Endodermal cell (in vitro differentiated cells): ENCODE measurements around the gene ELAC2. TPM values are rescaled to one million over a fixed set of nuclear protein-coding genes. Genes with fewer than 3 reads are reported as not detected.

ENCODE experiments used
- DNase-seq: peaks from one replicate; pipeline ENCODE4 v3.0.0-alpha.2; 2017
- H3K27ac ChIP-seq: 2 replicates; pipeline ENCODE4 v1.5.1; 2013; ENCODE audit warnings: mild to moderate bottlenecking, low read depth, low read length, moderate library complexity
- H3K27me3 ChIP-seq: 2 replicates; pipeline ENCODE4 v1.6.1; 2013; ENCODE audit warnings: mild to moderate bottlenecking, low read length, moderate library complexity; ENCODE audit not compliant: insufficient read depth, control insufficient read depth, poor library complexity, severe bottlenecking
- H3K36me3 ChIP-seq: 2 replicates; pipeline ENCODE4 v1.7.0; 2013; ENCODE audit warnings: mild to moderate bottlenecking, low read length, moderate library complexity; ENCODE audit not compliant: control insufficient read depth, insufficient read depth
- H3K4me1 ChIP-seq: one replicate; pipeline ENCODE4 v1.7.0; 2013; ENCODE audit warnings: low read length; ENCODE audit not compliant: control insufficient read depth, insufficient read depth
- H3K4me3 ChIP-seq: 2 replicates; pipeline ENCODE4 v1.5.1; 2013; ENCODE audit warnings: mild to moderate bottlenecking, low read length, moderate library complexity
- H3K9ac ChIP-seq: 2 replicates; pipeline ENCODE4 v1.6.1; 2013; ENCODE audit warnings: mild to moderate bottlenecking, low read length, moderate library complexity; ENCODE audit not compliant: poor library complexity, severe bottlenecking; ENCODE audit errors: extremely low read depth
- H3K9me3 ChIP-seq: 2 replicates; pipeline ENCODE4 v1.6.1; 2013; ENCODE audit warnings: mild to moderate bottlenecking, low read length, moderate library complexity; ENCODE audit not compliant: control insufficient read depth
- H3K27ac Mint-ChIP-seq: 2 replicates; pipeline ENCODE4 v1.8.0; 2020; ENCODE audit warnings: mixed read lengths
- H3K27me3 Mint-ChIP-seq: 2 replicates; pipeline ENCODE4 v1.8.0; 2021; ENCODE audit warnings: mild to moderate bottlenecking, mixed read lengths; ENCODE audit not compliant: insufficient read depth
- H3K36me3 Mint-ChIP-seq: 2 replicates; pipeline ENCODE4 v1.8.0; 2020; ENCODE audit warnings: low read depth, mixed read lengths
- H3K4me1 Mint-ChIP-seq: 2 replicates; pipeline ENCODE4 v1.8.0; 2020; ENCODE audit warnings: mixed read lengths
- H3K4me3 Mint-ChIP-seq: 2 replicates; pipeline ENCODE4 v1.8.0; 2020; ENCODE audit warnings: mild to moderate bottlenecking, moderate library complexity, mixed read lengths
- H3K9me3 Mint-ChIP-seq: 2 replicates; pipeline ENCODE4 v1.8.0; 2020; ENCODE audit warnings: mild to moderate bottlenecking, mixed read lengths
- whole genome bisulfite sequencing, 2 experiments: methylation state at CpG; one replicate each; pipeline versions ENCODE4 v1.1.5 to v1.1.7; 2013; ENCODE audit warnings: missing lambda C conversion rate in 2 of 2, mixed read lengths in 1 of 2; ENCODE audit not compliant: insufficient coverage in 1 of 2, insufficient read length in 1 of 2; 5-methylcytosine and 5-hydroxymethylcytosine counted together
- total RNA-seq, 2 donors: library from RNA; stranded (reverse); fragmentation: NEBNext Ultra II Directional in 1 of 2; extraction: Animal tissue kit (Norgen Biotek cat#: 25700) in 1 of 2; gene quantifications; 2 replicates in 1 of 2; 3 replicates in 1 of 2; pipeline ENCODE4 v1.2.1, GENCODE V29; 2021
- TF ChIP-seq, protein P1 (sequence below): fragments of 200-600 bp; sonication (generic); conservative IDR thresholded peaks from 2 replicates; pipeline ENCODE4 v1.5.0; 2021; ENCODE audit warnings: antibody characterized with exemption, mild to moderate bottlenecking

The ELAC2 gene
- total RNA-seq, 2 donors from 2014 or later, result 66.8 to 77.1 TPM

DNA sequence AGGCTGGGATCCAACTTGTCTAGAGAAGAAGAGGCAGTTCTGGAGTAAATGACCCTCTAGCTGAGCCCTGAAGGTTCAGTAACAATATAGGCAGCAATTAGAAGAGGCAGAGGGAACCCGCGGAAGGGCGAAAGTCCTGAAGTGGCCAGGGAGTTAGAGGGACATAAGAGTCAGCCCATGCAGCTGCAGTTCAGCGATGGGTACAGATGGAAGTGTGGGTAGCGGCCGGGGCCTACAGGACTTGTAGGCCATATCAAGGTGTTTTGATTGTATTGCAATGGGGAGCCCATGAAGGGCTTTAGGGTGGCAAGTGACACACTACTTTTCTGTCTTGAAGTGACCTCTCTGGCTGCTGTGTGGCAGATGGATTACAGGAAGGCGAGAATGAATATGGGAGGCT lies 3.0 kb downstream of the ELAC2 start:
- Histone ChIP-seq H3K27me3 (no peaks in the 10 kb centered on the region), H3K9me3 (no peaks in the 10 kb centered on the region), H3K4me3 (no peak overlapping the region), H3K4me1 (no peaks in the 10 kb centered on the region), H3K36me3 (peaks cover 66% of the 10 kb centered on the region), H3K27ac (no peak overlapping the region), H3K9ac (no peak overlapping the region)
- TF ChIP-seq, protein P1, sequence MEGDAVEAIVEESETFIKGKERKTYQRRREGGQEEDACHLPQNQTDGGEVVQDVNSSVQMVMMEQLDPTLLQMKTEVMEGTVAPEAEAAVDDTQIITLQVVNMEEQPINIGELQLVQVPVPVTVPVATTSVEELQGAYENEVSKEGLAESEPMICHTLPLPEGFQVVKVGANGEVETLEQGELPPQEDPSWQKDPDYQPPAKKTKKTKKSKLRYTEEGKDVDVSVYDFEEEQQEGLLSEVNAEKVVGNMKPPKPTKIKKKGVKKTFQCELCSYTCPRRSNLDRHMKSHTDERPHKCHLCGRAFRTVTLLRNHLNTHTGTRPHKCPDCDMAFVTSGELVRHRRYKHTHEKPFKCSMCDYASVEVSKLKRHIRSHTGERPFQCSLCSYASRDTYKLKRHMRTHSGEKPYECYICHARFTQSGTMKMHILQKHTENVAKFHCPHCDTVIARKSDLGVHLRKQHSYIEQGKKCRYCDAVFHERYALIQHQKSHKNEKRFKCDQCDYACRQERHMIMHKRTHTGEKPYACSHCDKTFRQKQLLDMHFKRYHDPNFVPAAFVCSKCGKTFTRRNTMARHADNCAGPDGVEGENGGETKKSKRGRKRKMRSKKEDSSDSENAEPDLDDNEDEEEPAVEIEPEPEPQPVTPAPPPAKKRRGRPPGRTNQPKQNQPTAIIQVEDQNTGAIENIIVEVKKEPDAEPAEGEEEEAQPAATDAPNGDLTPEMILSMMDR, result no peak
- H3K4me1 Mint-ChIP-seq, result peaks cover 6% of the 10 kb centered on the region
- no peaks in the 10 kb centered on the region for H3K9me3 Mint-ChIP-seq
- H3K27me3 Mint-ChIP-seq, result no peaks in the 10 kb centered on the region
- DNase-seq, result no peak
- 97 to 100% methylated on average over 5 to 7 of the region's 7 CpGs for WGBS, 2 experiments
- H3K36me3 Mint-ChIP-seq, result peaks cover 69% of the 10 kb centered on the region
- H3K27ac Mint-ChIP-seq, result no peak overlapping the region
- H3K4me3 Mint-ChIP-seq, result no peak overlapping the region

DNA sequence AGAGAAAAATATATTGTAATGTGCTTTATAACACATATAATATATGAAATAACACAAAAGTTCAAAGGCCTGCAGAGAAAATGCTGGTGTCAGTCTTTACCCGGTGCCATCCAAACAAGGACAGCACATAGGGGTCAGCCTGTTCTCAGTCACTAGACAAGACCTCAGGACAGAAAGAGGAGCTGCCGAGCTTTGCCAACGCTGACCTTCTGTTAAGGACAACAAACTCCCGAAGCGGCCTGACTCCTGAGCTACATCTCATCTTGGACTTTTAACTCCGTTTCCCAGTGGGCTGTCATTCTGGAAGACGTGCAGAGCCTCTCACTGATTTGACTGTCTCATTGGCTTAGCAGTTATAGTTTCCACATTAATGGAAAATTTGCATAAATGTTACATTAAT lies 6.9 kb downstream of the ELAC2 start:
- no peak for DNase-seq
- Mint-ChIP-seq H3K4me3 (no peak overlapping the region), H3K4me1 (no peaks in the 10 kb centered on the region), H3K9me3 (no peaks in the 10 kb centered on the region), H3K27me3 (no peaks in the 10 kb centered on the region), H3K27ac (no peak overlapping the region), H3K36me3 (peaks cover 83% of the 10 kb centered on the region)
- Histone ChIP-seq H3K27me3 (no peaks in the 10 kb centered on the region), H3K9me3 (no peaks in the 10 kb centered on the region), H3K4me3 (no peak overlapping the region), H3K27ac (no peak overlapping the region), H3K9ac (no peak overlapping the region), H3K36me3 (peaks cover 97% of the 10 kb centered on the region), H3K4me1 (no peaks in the 10 kb centered on the region)
- TF ChIP-seq, protein P1, result no peak
- WGBS, 2 experiments, result 96 to 100% methylated on average over 7 of the region's 7 CpGs

DNA sequence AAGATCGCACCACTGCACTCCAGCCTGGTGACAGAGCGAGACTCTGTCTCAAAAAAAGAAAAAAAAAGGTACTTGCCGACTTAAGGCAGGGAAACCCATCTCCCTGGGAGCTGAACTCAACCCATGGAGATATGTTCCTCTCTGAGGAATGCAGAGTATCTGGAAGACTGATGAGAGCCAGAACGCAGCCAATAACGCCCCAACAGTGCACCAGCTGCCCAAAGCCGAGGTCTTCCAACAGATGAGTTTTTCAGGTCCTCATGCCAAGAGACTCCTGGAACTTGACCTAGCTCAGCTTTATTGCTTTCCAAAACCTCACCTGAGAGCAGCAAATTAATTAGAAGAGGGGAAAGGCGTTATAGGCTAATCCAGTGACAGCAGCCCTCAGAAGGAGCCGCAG lies 9.4 kb downstream of the ELAC2 start:
- Mint-ChIP-seq H3K27ac (no peak overlapping the region), H3K9me3 (no peaks in the 10 kb centered on the region), H3K27me3 (no peaks in the 10 kb centered on the region), H3K36me3 (peaks cover 75% of the 10 kb centered on the region), H3K4me3 (no peak overlapping the region), H3K4me1 (no peaks in the 10 kb centered on the region)
- Histone ChIP-seq H3K9ac (no peak overlapping the region), H3K4me3 (no peak overlapping the region), H3K9me3 (no peaks in the 10 kb centered on the region), H3K36me3 (peaks cover 94% of the 10 kb centered on the region), H3K27me3 (no peaks in the 10 kb centered on the region), H3K4me1 (no peaks in the 10 kb centered on the region), H3K27ac (no peak overlapping the region)
- TF ChIP-seq, protein P1, result no peak
- DNase-seq, result no peak
- WGBS, 2 experiments, result 90 to 100% methylated on average over 5 to 8 of the region's 8 CpGs
